Heart right ventricle (tissue), 16 donors: ENCODE data around the gene LPO. TPM values are rescaled to one million over a fixed set of nuclear protein-coding genes. Genes with fewer than 3 reads are reported as not detected.

ENCODE experiments used
- ATAC-seq, 8 donors: fragments of 200-7000 bp; cut with Tn5 transposase; one replicate each; pipeline ENCODE4 v1.9.1; 2020; ENCODE audit warnings: mild to moderate bottlenecking in 8 of 8, moderate library complexity in 8 of 8, moderate number of reproducible peaks in 1 of 8
- DNase-seq, 2 donors: peaks; one replicate each; pipeline ENCODE4 v3.0.0-alpha.2; 2020
- H3K27ac ChIP-seq, 10 donors: fragments of 200-600 bp; sonication (generic) in 2 of 10; one replicate each; pipeline versions ENCODE4 v1.5.0 to v1.8.0; 2020 to 2022; ENCODE audit warnings: mild to moderate bottlenecking in 3 of 10
- H3K27me3 ChIP-seq, 7 donors: fragments of 200-600 bp; one replicate each; pipeline ENCODE4 v1.8.0; 2021 to 2022; ENCODE audit warnings: mild to moderate bottlenecking in 2 of 7
- H3K36me3 ChIP-seq, 9 donors: fragments of 200-600 bp; sonication (generic) in 1 of 9; one replicate each; pipeline versions ENCODE4 v1.5.0 to v1.8.0; 2020 to 2022; ENCODE audit warnings: mild to moderate bottlenecking in 2 of 9
- H3K4me1 ChIP-seq, 9 donors: fragments of 200-600 bp; sonication (generic) in 1 of 9; one replicate each; pipeline versions ENCODE4 v1.5.0 to v1.8.0; 2020 to 2022; ENCODE audit warnings: mild to moderate bottlenecking in 4 of 9
- H3K4me3 ChIP-seq, 10 donors: fragments of 200-600 bp; sonication (generic) in 2 of 10; one replicate each; pipeline versions ENCODE4 v1.5.0 to v1.8.0; 2020 to 2022; ENCODE audit warnings: mild to moderate bottlenecking in 7 of 10, moderate library complexity in 2 of 10
- H3K9me3 ChIP-seq, 11 donors: fragments of 200-600 bp in 10 of 11; sonication (generic) in 2 of 11; one replicate each; pipeline versions ENCODE4 v1.5.0 to v1.8.0; 2013 to 2022; ENCODE audit warnings: mild to moderate bottlenecking in 2 of 11, control low read depth in 1 of 11, moderate library complexity in 1 of 11
- CTCF ChIP-seq, 9 donors: fragments of 200-600 bp; sonication (generic) in 2 of 9; IDR thresholded peaks; one replicate each; pipeline versions ENCODE4 v1.5.0 to v1.8.0; 2021 to 2022; ENCODE audit warnings: antibody characterized with exemption in 9 of 9, mild to moderate bottlenecking in 5 of 9, moderate library complexity in 1 of 9
- WGBS, 2 donors: extraction: QIAGEN DNeasy Blood & Tissue Kit; methylation state at CpG; one replicate each; pipeline ENCODE4 v1.1.7; 2013; ENCODE audit warnings: inconsistent platforms in 1 of 2; 5-methylcytosine and 5-hydroxymethylcytosine counted together
- intact Hi-C, 10 donors: fragments of 100-400 bp; cut with DNase I; formaldehyde crosslinking; loops; one replicate each; pipeline versions ENCODE4 v1.11.1 to v1.14.2; 2022
- polyA plus RNA-seq, 2 donors: library from polyadenylated mRNA; stranded (reverse); fragments of 200-250 nt; gene quantifications; one replicate each; pipeline ENCODE4 v1.2.3, GENCODE V29; 2013
- total RNA-seq, 10 donors: library from RNA; stranded (reverse); fragmentation: NEBNext Ultra II Directional in 3 of 10; extraction: Animal tissue kit (Norgen Biotek cat#: 25700) in 3 of 10; gene quantifications; one replicate each; pipeline versions ENCODE4 v1.2.1 to v1.2.4, GENCODE V29; 2021 to 2023
- donor health status: Arrhythmogenic right ventricular cardiomyopathy.
- donor health status: ischemic (EF 13 %, LVEDD 7.1; RV severe dilation, severe dysfunction).
- donor health status: healthy with polysubstance abuse.
- donor health status: DM: no; HTN: yes; CAD: no.
- donor health status: DM: no; HTN: no; CAD: no.
- donor health status: ischemic (EF 25% LVEDD 6.9; RV normal size, moderate dysfunction).
- donor health status: ischemic (EF 25% LVEDD 5.7; RV mildly dilated, moderate dysfunction).
- donor health status: healthy.
- donor health status: DM: yes; HTN: yes; CAD: no.
- donor health status: Ischemic cardiomyopathy.
- donor health status: ischemic (EF 35%, LVEDD 5.7; RV mildly dilated, moderate dysfunction).
- donor health status: nonischemic (EF 11% LVEDD 7.7; RV severe dilation, severe dysfunction).
- donor health status: DM: yes; HTN: yes; CAD: no.
- donor health status: PGD.
- donor health status: ischemic (EF 29% LVEDD 5.4; RV normal size, mild dysfunction).
- donor health status: nonischemic (EF 23%, LVEDD 6.1; RV moderate dilation, normal function).

Gene LPO
- total and polyA plus RNA-seq, 12 donors = not detected

- no peaks in the 10 kb centered on the region for H3K27me3 ChIP-seq
- peaks cover 0 to 86% (median 42%) of the 10 kb centered on the region in 9 donors for H3K36me3 ChIP-seq
- H3K27ac ChIP-seq = no peak overlapping the region
- intact Hi-C loops = no loop called here
- H3K9me3 ChIP-seq = no peaks in the 10 kb centered on the region
- whole genome bisulfite sequencing, 2 donors = 91 to 96% methylated on average over 5 of the region's 5 CpGs
- DNase-seq = no peak
- no peak for ATAC-seq
- TF ChIP-seq CTCF (IDR thresholded peaks at IDR 0.05) = no peak
- no peak overlapping the region for H3K4me3 ChIP-seq
- H3K4me1 ChIP-seq = no peaks in the 10 kb centered on the region
These were observed 30.0 kb upstream of the LPO start for GRCh38 chr17:58208344-58208743.

GRCh38 chr17:58210922-58211321 lies 27.5 kb upstream of the LPO start:
- Histone ChIP-seq H3K4me3 (no peak overlapping the region), H3K36me3 (peaks cover 0 to 99% (median 58%) of the 10 kb centered on the region in 9 donors), H3K9me3 (no peaks in the 10 kb centered on the region), H3K27ac (no peak overlapping the region), H3K4me1 (no peaks in the 10 kb centered on the region), H3K27me3 (no peaks in the 10 kb centered on the region)
- intact Hi-C loops = loop anchor here in 1 of 10 donors (1.0 kb wide), 1 partner anchor 32 kb away; no protein-coding TSS in a partner anchor
- peak in 1 of 9 donors; percentile 14 for TF ChIP-seq CTCF (IDR thresholded peaks at IDR 0.05)
- WGBS, 2 donors = 81 to 85% methylated on average over 5 of the region's 5 CpGs
- no peak for ATAC-seq
- no peak for DNase-seq

- intact Hi-C loops = no loop called here
- Histone ChIP-seq H3K27me3 (no peaks in the 10 kb centered on the region), H3K9me3 (no peaks in the 10 kb centered on the region), H3K4me1 (peaks cover 0 to 14% (median 11%) of the 10 kb centered on the region in 9 donors), H3K36me3 (peaks cover 0 to 70% (median 32%) of the 10 kb centered on the region in 9 donors), H3K27ac (no peak overlapping the region), H3K4me3 (no peak overlapping the region)
- DNase-seq (no peak), ATAC-seq (no peak)
- TF ChIP-seq CTCF (IDR thresholded peaks at IDR 0.05) = no peak
These were observed 22.7 kb upstream of the LPO start for GRCh38 chr17:58215685-58216084.

GRCh38 chr17:58217766-58218165 lies 20.6 kb upstream of the LPO start:
- DNase-seq (no peak), ATAC-seq (no peak)
- Histone ChIP-seq H3K9me3 (no peaks in the 10 kb centered on the region), H3K4me1 (peaks cover 0 to 14% (median 11%) of the 10 kb centered on the region in 9 donors), H3K4me3 (no peak overlapping the region), H3K27ac (no peak overlapping the region), H3K27me3 (peaks cover 0 to 6% (median 0%) of the 10 kb centered on the region in 7 donors), H3K36me3 (peaks cover 0 to 49% (median 26%) of the 10 kb centered on the region in 9 donors)
- intact Hi-C loops = no loop called here
- 83 to 89% methylated on average over 3 of the region's 3 CpGs for WGBS, 2 donors
- no peak for TF ChIP-seq CTCF (IDR thresholded peaks at IDR 0.05)
